Hepatocyte (in vitro differentiated cells): ENCODE data around the gene PHACTR1.

ENCODE experiments used
- CTCF ChIP-seq: fragments of 200-600 bp; sonication (generic); IDR thresholded peaks from 2 replicates; pipeline ENCODE4 v1.5.1; 2016; ENCODE audit warnings: antibody characterized with exemption, mild to moderate bottlenecking; ENCODE audit not compliant: poor library complexity
- EZH2 ChIP-seq: fragments of 200-600 bp; sonication (generic); IDR thresholded peaks from 2 replicates; pipeline ENCODE4 v1.6.1; 2016; ENCODE audit warnings: antibody characterized with exemption, mild to moderate bottlenecking, borderline replicate concordance

DNA sequence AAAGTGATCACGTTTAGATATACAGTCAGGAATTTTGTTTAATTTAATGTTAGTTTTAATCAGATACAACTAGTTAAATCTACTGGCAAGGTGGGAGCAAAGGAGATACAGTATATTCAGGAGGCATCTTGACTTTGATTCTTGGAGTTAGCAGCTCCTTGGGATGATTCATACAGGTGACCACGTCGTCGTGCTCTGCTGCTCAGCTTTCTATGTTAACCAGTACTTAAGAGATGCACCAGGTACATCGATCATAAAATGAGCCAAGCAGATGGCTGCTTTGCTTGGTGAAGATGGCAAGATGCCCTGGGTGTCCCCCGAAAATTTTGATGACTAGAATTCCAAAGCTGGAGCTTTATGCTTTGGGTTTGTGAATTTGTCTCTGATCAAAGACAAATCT is 547.1 kb downstream of the PHACTR1 start:
- TF ChIP-seq EZH2 = no peak
- TF ChIP-seq CTCF = no peak
